Activated CD8-positive, alpha-beta memory T cell treated with anti-CD3 and anti-CD28 coated beads, Interleukin-2, amount 50 U/mL, for 1 hour (primary cell): Measurements from ENCODE around the gene RPL13A.
"Not testable (repeated sequence)": the region's sequence is repeated elsewhere in the genome, so short reads cannot be mapped to it uniquely, and the experiment has no call there.

Experiments used
- DNase-seq: peaks from one replicate; pipeline ENCODE4 v3.0.0-alpha.2; 2020; ENCODE audit errors: extremely low read depth

The RPL13A gene

DNA sequence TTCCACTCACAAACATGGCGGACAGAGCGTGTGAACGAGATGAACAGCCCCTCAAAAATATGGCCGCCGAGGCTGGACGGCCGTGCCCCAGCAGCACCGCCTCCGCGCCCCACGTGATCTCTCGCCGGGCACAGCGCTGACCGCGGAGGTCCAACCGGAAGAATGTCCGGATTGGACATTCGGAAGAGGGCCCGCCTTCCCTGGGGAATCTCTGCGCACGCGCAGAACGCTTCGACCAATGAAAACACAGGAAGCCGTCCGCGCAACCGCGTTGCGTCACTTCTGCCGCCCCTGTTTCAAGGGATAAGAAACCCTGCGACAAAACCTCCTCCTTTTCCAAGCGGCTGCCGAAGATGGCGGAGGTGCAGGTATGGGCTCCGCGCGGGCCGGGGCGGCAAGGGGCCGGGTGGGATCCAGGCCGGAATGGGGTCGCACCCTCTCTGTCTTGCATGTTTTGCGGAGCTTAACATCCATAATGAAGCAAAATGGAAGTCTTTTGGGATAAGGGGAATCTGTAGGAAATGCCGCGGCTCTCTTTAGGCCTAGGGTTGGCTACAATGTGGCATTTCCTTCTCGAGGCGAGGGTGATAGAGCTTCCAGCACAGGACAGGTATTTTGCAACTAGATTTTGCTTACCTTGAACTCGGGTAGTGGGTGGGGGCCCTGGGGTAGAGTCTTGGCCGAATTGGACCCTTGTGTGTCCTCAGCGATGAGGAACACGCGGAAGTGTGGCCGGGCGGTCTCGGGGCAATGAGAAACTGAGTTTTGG is at the start of gene RPL13A:
TSS of gene RPL13A (plus strand) at position 332 of the 769 bp plus-strand sequence. CDS start at position 354, 22 bp downstream.
- DNase-seq = peak; percentile 99

- DNase-seq = no peak
Observed at GRCh38 chr19:49438261-49438660, 49.1 kb upstream of the RPL13A start.

DNA sequence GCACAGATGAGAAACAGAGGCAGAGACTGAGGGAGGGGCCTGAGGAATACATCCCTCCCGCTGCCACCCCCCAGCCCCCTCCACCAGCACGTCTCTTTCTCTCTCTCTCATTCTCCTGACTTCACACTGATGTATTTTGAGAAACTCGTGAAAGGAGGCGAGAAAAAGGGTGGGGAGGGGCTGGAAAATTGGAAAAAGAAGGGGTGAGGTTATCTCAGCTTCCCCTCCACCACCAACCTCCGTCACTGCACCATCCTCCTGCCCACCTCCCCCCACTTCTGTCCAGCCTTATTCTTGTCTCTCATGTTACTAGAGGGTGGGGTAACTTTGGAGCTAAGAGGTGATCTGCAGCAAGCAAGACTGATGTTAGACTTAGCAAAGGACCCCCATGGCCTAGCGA is 47.6 kb upstream of the RPL13A start:
- DNase-seq = no peak

GRCh38 chr19:49440439-49441209 is 46.8 kb upstream of the RPL13A start:
- no peak for DNase-seq

DNA sequence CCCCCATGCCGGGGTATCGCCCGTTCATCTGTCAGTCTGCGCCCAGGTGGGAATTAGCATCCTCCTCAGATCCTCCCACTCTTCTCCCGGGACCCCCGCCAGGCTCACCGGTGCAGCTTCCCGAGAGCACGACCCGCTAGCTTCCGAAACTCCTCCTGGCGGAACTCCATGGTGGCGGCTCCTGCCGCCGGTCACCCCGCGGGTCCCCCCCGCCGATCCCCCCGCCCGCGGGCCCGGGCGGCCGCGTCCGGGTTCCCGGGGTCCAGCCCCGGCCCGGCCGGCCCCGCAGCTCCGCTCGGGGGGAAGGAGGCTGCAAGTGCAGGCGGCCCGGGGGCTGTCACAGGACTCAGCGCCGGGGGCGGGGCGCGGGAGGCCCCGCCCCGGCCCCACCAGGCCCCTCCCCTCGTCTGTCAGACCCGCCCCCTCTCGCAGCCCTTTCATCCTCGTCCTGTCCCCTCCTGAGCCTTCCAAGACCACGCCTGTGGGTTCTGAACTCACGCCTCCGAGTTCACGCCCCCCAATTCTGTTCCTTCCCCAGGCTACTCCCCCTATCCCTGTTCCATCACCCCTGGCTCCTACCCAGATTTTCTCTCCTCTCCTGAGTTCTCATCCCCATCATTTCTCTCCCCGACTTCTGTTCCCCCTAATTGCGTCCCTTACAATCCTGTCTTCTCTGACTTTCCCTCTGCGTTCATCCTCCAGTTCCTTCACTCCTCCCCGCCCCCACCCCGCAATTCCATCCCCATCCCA is 46.0 kb upstream of the RPL13A start, which contains the start of gene SLC17A7:
TSS of gene SLC17A7 (minus strand) at position 318 of the 750 bp plus-strand sequence. CDS start at position 170, 148 bp downstream.
- DNase-seq = no peak

GRCh38 chr19:49441960-49442350 is 45.5 kb upstream of the RPL13A start:
- no peak for DNase-seq

DNA sequence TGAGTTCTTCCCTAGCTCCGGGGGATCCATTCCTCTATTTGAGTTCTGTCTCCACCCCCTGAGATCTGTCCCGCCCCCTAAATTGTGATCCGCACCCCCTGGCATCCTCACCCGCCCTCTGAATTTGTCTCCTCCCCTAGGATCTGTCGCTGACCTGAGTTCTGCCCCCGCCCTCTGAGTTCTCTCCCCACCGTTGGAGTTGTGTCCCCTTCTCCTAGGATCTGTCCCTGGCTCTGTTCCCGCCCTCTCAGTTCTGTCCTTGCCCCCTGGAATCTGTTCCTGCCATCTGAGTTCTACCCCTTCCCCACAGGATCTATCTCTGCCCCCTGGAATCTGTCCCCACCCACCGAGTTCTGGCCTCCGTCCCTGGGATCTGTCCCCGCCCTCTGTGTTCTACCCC is 45.1 kb upstream of the RPL13A start:
- no peak for DNase-seq

- no peak for DNase-seq
Observed at GRCh38 chr19:49442771-49443365, 44.5 kb upstream of the RPL13A start.

GRCh38 chr19:49443366-49444099 is 43.9 kb upstream of the RPL13A start:
- DNase-seq = peak; percentile 87

DNA sequence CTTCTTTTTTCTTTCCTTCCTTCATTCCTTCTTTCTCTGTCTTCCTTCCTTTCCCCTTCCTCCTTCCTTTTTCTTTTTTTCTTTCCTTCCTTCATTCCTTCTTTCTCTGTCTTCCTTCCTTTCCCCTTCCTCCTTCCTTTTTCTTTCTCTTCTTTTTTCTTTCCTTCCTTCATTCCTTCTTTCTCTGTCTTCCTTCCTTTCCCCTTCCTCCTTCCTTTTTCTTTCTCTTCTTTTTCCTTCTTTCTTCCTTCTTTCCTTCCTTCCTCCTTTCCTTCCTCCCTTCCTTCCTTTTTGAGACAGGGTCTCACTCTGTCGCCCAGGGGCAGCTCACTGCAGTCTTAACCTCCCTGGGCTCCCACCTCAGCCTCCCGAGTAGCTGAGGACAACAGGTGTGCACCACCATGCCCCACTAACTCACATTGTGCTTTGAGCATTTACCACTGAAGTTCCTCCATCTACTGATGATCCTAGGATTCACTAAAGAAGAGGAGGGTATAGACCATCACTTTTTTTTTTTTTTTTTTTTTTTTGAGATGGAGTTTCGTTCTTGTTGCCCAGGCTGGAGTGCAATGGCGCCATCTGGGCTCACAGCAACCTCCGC is 43.2 kb upstream of the RPL13A start:
- DNase-seq = not testable (repeated sequence)

DNA sequence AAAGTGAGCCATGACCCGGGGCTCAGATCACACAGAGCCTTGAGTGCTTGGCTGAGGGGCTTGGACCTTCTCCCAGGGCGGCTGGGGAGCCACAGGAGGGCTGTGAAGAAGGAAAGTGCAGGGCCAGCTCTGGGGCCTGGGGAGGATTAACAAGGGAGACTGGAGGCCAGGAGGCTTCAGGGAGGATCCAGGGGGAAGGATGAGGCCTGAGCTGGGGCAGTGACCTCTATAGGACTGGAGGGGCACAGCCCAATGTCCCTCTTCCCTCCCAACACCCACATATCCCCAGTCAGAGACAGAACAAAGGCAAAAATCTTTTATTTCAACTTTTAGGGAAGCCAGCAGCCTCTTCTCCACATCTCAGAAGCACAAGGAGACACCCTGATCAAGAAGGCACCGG is 41.4 kb upstream of the RPL13A start:
- DNase-seq = no peak

GRCh38 chr19:49447485-49448431 is 39.6 kb upstream of the RPL13A start:
- no peak for DNase-seq

- no peak for DNase-seq
Observed at GRCh38 chr19:49448432-49448786, 39.0 kb upstream of the RPL13A start.

GRCh38 chr19:49450405-49450804 is 37.0 kb upstream of the RPL13A start:
- DNase-seq = no peak

GRCh38 chr19:49451430-49452181 is 35.8 kb upstream of the RPL13A start, which contains the start of gene PIH1D1:
Gene PIH1D1, minus strand, starts transcription at chr19:49451814. Its CDS starts 240 bp downstream, at chr19:49451574.
- DNase-seq = peak; percentile 96

DNA sequence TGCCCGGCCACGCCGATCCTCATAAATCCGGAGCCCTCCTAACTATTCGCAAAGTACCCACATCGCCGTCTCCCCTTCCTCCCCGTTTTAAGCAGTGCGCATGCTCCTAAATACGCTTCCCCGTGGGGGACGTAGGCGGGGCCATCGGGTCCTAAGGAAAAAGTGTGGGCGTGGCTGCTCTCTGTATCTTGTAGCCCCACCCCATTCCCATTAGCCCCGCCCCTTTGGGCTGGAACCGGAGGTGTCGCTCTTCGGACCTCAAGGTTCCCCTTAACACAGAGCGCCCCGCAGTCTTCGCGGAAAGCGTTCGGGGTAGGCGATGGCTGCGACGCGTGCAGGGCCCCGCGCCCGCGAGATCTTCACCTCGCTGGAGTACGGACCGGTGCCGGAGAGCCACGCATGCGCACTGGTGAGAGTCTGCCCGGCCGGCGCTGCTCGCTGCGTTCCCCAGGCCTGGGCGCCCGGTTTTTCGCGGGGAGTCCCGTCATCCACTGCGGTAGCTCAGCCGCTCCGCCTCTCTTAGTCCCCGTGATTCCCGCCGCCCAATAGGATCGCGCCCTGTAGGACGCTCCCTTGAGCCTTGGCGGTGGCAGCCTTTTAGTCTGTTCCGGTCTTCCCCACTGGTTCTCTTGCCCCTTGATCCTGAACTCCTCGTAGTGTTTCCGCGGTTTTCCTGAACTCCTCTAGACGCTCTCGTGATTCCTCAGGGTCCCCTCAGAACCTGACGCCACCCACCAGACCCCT is 34.2 kb upstream of the RPL13A start, which contains the start of gene ALDH16A1:
TSS of gene ALDH16A1 (plus strand) at position 213 of the 744 bp plus-strand sequence. CDS start at position 320, 107 bp downstream.
- peak; percentile 95 for DNase-seq

DNA sequence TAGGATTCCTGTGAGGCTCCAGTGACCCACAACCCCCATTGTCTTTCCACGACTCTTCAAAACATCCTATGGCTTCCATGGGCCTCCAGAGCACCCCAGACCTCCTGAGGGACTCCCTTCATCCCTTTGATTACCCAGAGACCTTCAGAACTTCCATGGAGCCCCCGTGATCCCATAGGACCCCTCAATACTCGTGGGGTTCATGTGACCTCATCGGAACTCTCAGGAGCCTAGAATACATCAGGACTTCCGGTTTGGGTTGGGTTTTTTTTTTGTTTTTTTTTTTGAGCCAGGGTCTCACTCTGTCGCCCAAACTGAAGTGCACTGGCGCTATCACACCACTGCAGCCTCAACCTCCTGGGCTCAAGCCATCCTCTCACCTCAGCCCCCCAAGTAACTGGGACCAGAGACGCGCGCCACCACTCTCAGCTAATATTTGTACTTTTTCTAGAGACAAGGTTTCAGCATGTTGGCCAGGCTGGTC is 33.6 kb upstream of the RPL13A start:
- no peak for DNase-seq

- DNase-seq = no peak
Observed at GRCh38 chr19:49455773-49456172, 31.6 kb upstream of the RPL13A start.
